ENCODE measurements around the gene CLEC11A.
A peak's percentile ranks its signal among the peaks of the same experiment; 100 is the strongest.
"Not testable (repeated sequence)": the region's sequence is repeated elsewhere in the genome, so short reads cannot be mapped to it uniquely, and the experiment has no call there.

Gene CLEC11A

GRCh38 chr19:50723735-50724521 lies 764 bp downstream of the CLEC11A start:
- no peak for DNase-seq

- DNase-seq = peak; percentile 85
These were observed 1.5 kb downstream of the CLEC11A start for GRCh38 chr19:50724522-50725217.

GRCh38 chr19:50725218-50725910 lies 2.2 kb downstream of the CLEC11A start:
- DNase-seq = no peak

GRCh38 chr19:50725911-50726230 lies 2.7 kb downstream of the CLEC11A start:
- no peak for DNase-seq

- DNase-seq = no peak
These were observed 5.0 kb downstream of the CLEC11A start for GRCh38 chr19:50728084-50728737.

- DNase-seq = no peak
These were observed 6.7 kb downstream of the CLEC11A start for GRCh38 chr19:50729894-50730293.

- DNase-seq = no peak
These were observed 12.7 kb downstream of the CLEC11A start for GRCh38 chr19:50735869-50736268.

GRCh38 chr19:50736338-50736737 lies 13.2 kb downstream of the CLEC11A start:
- DNase-seq = no peak

- DNase-seq = no peak
These were observed 16.2 kb downstream of the CLEC11A start for GRCh38 chr19:50739132-50739913.

- no peak for DNase-seq
These were observed 16.8 kb downstream of the CLEC11A start for GRCh38 chr19:50739914-50740426.

- DNase-seq = no peak
These were observed 18.2 kb downstream of the CLEC11A start for GRCh38 chr19:50741179-50741933.

- no peak for DNase-seq
These were observed 20.4 kb downstream of the CLEC11A start for GRCh38 chr19:50743537-50743936.

GRCh38 chr19:50745221-50745620 lies 22.1 kb downstream of the CLEC11A start:
- DNase-seq = no peak

- DNase-seq = not testable (repeated sequence)
These were observed 24.0 kb downstream of the CLEC11A start for GRCh38 chr19:50747141-50747540.

GRCh38 chr19:50749490-50749889 lies 26.3 kb downstream of the CLEC11A start:
- no peak for DNase-seq

GRCh38 chr19:50750010-50750409 lies 26.8 kb downstream of the CLEC11A start:
- DNase-seq = no peak

- DNase-seq = no peak
These were observed 30.7 kb downstream of the CLEC11A start for GRCh38 chr19:50753879-50754278.

- DNase-seq = not testable (repeated sequence)
These were observed 33.1 kb downstream of the CLEC11A start for GRCh38 chr19:50756244-50756643.

GRCh38 chr19:50757624-50758023 lies 34.5 kb downstream of the CLEC11A start:
- DNase-seq = not testable (repeated sequence)

GRCh38 chr19:50759076-50759475 lies 35.9 kb downstream of the CLEC11A start:
- DNase-seq = not testable (repeated sequence)

GRCh38 chr19:50759886-50760285 lies 36.7 kb downstream of the CLEC11A start:
- no peak for DNase-seq

Data from central memory CD4-positive, alpha-beta T cell (primary cell).